ENCODE measurements around the gene GJD3.
A peak's percentile ranks its signal among the peaks of the same experiment; 100 is the strongest.

GJD3 gene

DNA sequence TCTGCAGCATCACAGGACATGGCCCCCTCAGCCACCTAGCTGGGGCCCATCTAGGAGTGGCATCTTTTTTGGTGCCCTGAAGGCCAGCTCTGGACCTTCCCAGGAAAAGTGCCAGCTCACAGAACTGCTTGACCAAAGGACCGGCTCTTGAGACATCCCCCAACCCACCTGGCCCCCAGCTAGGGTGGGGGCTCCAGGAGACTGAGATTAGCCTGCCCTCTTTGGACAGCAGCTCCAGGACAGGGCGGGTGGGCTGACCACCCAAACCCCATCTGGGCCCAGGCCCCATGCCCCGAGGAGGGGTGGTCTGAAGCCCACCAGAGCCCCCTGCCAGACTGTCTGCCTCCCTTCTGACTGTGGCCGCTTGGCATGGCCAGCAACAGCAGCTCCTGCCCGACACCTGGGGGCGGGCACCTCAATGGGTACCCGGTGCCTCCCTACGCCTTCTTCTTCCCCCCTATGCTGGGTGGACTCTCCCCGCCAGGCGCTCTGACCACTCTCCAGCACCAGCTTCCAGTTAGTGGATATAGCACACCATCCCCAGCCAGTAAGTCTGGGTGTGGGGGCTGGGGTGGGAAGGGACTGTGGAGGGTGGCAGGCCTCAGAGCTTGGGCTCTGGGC is 33.6 kb downstream of the GJD3 start:
- H3K27ac ChIP-seq = peak overlapping the region; percentile 61
- TF ChIP-seq, protein P1, sequence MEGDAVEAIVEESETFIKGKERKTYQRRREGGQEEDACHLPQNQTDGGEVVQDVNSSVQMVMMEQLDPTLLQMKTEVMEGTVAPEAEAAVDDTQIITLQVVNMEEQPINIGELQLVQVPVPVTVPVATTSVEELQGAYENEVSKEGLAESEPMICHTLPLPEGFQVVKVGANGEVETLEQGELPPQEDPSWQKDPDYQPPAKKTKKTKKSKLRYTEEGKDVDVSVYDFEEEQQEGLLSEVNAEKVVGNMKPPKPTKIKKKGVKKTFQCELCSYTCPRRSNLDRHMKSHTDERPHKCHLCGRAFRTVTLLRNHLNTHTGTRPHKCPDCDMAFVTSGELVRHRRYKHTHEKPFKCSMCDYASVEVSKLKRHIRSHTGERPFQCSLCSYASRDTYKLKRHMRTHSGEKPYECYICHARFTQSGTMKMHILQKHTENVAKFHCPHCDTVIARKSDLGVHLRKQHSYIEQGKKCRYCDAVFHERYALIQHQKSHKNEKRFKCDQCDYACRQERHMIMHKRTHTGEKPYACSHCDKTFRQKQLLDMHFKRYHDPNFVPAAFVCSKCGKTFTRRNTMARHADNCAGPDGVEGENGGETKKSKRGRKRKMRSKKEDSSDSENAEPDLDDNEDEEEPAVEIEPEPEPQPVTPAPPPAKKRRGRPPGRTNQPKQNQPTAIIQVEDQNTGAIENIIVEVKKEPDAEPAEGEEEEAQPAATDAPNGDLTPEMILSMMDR (conservative IDR thresholded peaks at IDR 0.05) = no peak

DNA sequence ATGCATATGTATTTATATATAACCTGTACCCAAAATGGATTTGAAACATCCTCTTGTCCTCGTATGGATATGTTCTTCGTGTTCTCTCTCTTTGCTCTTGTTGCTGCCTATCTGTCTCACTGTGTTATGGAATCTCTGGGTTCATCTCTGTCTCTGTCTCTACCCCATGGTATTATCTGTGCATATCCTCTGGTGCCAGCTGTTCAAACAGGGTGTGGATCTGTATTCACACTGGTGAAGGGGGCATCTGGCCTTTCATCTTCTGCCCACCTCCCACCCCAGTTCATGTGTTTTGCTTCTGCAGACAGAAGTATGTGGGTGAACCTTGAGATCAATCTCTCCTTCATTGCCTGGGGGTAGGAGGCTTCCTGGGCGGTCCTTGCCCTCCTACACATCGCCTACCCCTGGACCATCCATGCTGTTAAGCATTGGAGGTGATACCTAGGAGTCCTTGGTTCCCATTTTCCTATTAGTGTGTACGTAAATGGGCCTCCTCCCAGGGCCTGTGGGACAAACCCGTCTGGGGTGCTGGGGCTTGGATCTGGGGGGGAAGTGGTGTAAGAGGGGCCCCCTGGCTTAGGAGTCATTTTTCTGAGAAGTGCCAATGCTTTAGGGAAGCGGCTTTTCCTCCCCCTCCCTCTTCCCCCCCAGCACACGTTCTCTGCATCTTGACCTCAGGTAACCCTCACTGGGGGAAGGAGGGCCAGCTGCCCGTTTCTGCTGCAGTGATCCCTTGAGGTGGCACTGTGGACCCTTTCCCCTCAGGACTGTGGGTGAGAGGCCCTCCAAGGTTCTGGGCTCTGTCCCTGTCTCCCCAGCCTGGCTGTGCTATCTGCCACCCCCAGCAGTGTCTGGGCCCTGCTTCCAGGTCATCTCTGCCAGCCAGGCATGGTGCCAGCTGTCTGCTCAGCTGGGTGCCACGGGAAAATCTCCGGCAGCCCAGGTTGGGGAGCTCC is 34.4 kb downstream of the GJD3 start:
- peak overlapping the region; percentile 61 for H3K27ac ChIP-seq
- TF ChIP-seq, protein P1 (conservative IDR thresholded peaks at IDR 0.05) = no peak

DNA sequence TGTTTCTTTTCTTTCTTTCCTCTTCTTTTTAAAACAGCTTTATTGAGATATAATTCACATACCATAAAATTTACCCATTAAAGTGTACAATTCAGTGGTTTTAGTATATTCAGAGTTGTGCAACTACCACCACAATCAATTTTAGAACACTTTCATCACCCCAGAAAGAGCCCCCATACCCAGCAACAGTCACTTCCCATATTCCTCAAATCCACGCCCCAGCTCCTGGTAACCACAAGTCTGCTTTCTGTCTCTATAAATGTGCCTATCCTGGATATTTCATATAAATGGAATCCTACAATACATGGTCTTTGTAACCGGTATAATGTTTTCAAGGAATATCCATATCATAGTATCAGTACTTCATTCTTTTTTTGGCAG is 36.2 kb downstream of the GJD3 start:
- TF ChIP-seq, protein P1 (conservative IDR thresholded peaks at IDR 0.05) = no peak
- no peak overlapping the region for H3K27ac ChIP-seq

DNA sequence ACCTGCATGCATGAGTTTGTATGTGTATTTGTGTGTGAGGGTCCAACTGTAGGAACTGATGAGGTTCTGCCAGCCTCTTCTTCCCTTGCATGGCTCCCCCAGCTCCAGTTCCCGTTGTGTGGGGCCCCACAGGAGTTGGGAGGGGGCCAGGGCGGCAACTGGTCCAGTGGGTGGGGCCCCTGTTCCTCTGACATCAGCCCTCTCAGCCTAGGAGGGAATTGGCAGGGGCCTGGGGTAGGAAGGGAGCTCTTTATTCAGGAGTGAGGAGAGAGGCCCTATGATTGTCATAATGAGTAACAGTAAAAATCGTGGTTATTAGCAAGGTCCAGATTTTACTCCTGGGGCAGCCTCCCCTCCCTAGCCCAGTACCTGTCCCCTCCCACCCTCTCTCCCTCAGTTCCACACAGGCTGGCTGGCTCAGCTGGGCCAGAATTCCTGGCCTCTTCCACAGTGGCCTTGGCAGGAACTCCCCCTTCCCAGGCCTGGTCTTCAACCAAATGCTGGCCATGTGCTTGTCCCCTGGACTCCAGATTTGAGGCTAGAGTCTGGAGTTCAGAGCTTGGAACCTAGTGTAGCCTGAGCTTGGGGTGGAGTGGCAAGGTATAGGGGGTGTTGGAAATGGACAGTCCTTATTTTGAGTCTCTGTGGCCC is 36.7 kb downstream of the GJD3 start:
- TF ChIP-seq, protein P1 (conservative IDR thresholded peaks at IDR 0.05) = no peak
- no peak overlapping the region for H3K27ac ChIP-seq

DNA sequence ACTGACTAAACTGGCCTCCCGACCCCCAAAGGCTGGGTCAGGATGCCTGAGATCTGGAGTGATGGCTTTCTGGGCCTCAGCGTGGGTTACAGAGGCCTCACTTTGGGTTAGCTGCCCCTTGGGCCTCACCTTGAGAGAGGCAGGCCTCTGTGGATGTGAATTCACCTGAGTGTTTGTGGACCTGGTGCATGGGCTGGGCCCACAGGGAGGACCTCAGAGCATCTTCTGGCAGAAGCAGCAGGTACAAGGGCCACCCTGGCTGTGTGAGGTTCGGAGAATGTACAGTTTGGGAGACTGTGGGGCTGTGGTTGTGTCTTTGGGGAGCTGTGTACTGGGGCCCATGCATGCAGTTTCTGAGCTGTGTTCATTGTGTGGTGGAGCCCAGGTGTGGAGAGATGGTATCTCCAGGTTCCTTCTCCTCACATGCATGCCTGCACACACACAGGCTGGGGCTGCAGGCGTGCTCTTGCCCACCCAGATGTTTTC is 37.2 kb downstream of the GJD3 start:
- TF ChIP-seq, protein P1 (conservative IDR thresholded peaks at IDR 0.05) = no peak
- H3K27ac ChIP-seq = no peak overlapping the region

DNA sequence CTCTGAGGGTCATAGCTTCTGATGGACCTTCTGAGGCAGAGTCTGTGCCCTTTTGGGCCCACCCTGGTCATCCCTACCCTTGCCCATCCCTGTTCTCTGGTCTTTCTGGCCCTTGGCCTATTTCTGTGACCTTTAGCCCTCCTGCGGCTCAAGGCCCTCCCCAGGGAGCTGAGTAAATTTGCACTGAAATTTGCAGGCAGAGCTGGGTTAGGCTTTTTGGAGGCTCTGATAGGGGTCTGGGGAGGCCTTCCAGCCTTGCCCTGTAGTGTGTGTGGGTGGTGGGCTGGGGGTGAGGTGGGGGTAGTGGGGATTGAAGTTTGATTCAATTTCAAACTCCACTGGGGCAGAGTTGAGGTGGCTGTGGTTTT is 37.7 kb downstream of the GJD3 start:
- TF ChIP-seq, protein P1 (conservative IDR thresholded peaks at IDR 0.05) = no peak
- no peak overlapping the region for H3K27ac ChIP-seq

All from VCaP (cell line).